Prostate gland (tissue), 2 donors: ENCODE data around the gene TEKT1.

Experiments
- CTCF ChIP-seq, 4 experiments: fragments of 200-600 bp in 2 of 4; fragments of 450-650 bp in 2 of 4; sonication (generic) in 2 of 4; IDR thresholded peaks; 1 replicate in 3 of 4; 2 replicates in 1 of 4; pipeline ENCODE4 v1.5.1; 2016 to 2019; ENCODE audit warnings: antibody characterized with exemption in 4 of 4, mild to moderate bottlenecking in 2 of 4, moderate library complexity in 2 of 4
- POLR2A ChIP-seq: fragments of 450-650 bp; IDR thresholded peaks from one replicate; pipeline ENCODE4 v1.6.1; 2016; ENCODE audit warnings: antibody characterized with exemption, mild to moderate bottlenecking

GRCh38 chr17:6753006-6753445 lies 78.5 kb downstream of the TEKT1 start:
- no peak for TF ChIP-seq CTCF (IDR thresholded peaks at IDR 0.05)
- TF ChIP-seq POLR2A: no peak
